ENCODE results near the gene SPTSSB.

The SPTSSB gene

DNA sequence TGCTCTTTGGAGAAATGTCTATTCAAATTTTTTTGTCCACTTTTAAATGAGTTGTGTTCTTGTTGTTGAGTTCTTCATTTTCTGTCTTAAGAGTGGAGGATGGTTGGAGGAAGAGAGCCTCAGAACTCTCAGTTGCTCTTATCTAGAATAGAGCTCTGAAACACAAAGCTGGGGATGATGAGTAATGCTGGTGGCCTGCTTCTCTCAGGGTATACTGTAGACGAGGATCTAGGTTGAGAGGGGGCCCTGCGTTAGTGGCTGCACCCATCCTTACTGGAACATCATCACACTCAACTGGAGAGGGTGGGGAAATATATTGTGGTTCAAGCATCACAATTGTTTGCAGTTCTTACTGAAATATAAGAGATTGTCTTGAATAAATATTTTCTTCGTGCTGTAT lies 1.8 kb downstream of the SPTSSB start:
- ChIA-PET POLR2A (no interaction called here), CTCF (interaction anchor here (0.5 kb wide), 1 partner anchor 64 kb away, joined by 3 read pairs; no protein-coding TSS in a partner anchor)
- no peak for TF ChIP-seq FOXK2 (IDR thresholded peaks at IDR 0.05)
- TF ChIP-seq ELF4 (IDR thresholded peaks at IDR 0.05): no peak
- TF ChIP-seq CTBP1 (IDR thresholded peaks at IDR 0.05; ENCODE audit: borderline replicate concordance): no peak
- no peak for TF ChIP-seq L3MBTL2 (conservative IDR thresholded peaks at IDR 0.05)
- TF ChIP-seq FOXM1 (IDR thresholded peaks at IDR 0.05; ENCODE audit: borderline replicate concordance): no peak
- no peak for TF ChIP-seq NFRKB (IDR thresholded peaks at IDR 0.05)
- TF ChIP-seq FOXA1 (IDR thresholded peaks at IDR 0.05): no peak
- TF ChIP-seq ARNT (IDR thresholded peaks at IDR 0.05): no peak
- no peak for TF ChIP-seq SP1 (IDR thresholded peaks at IDR 0.05)
- TF ChIP-seq ZNF384 (IDR thresholded peaks at IDR 0.05): no peak
- DNase-seq (ENCODE audit: extremely low spot score): no peak

DNA sequence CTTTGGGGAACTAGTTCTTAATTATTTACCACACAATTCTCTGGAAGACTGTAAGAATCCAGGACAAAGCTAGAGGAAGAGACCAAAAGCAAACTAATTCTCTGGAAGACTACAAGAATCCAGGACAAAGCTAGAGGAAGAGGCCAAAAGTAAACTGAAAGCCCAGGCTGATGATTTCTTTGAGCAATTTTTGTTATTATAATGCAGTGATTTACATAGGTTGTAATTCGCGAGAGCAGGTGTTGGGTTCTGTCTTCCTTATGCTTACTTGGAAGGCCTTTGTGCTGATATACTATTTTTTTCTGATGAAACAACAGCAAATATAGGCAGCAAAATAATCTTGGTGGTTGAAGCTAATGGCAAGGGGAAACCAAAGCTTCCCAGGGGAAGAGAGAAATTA lies 5.2 kb downstream of the SPTSSB start:
- DNase-seq (ENCODE audit: extremely low spot score): no peak
- POLR2A ChIA-PET: no interaction called here
- CTCF ChIA-PET: no interaction called here
- TF ChIP-seq FOXA1 (IDR thresholded peaks at IDR 0.05) (no peak), ELF4 (IDR thresholded peaks at IDR 0.05) (no peak), NFRKB (IDR thresholded peaks at IDR 0.05) (no peak), L3MBTL2 (conservative IDR thresholded peaks at IDR 0.05) (no peak), FOXM1 (IDR thresholded peaks at IDR 0.05; ENCODE audit: borderline replicate concordance) (no peak), FOXK2 (IDR thresholded peaks at IDR 0.05) (no peak)

DNA sequence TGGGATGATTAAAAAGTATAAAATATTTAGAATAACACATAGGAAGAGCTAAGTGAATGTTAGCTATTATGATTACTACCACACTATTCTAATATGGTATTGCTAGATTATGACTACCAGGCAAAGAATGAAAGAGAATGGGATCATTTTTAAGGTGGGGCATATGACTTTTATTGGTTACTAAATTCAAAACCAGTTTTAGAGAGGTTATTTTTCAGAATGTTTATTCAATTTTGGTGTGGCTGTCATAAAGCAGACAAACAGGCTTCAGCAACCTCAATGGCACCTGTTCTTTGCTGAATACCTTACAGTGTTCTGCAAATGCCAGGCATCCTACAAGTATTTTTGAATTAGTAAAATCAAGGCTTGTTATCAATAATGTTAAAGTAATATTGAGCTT lies 12.8 kb downstream of the SPTSSB start:
- POLR2A ChIA-PET: no interaction called here
- no peak for DNase-seq (ENCODE audit: extremely low spot score)
- CTCF ChIA-PET: no interaction called here
- TF ChIP-seq FOXK2 (IDR thresholded peaks at IDR 0.05) (no peak), ARNT (IDR thresholded peaks at IDR 0.05) (no peak), SP1 (IDR thresholded peaks at IDR 0.05) (no peak), SUZ12 (IDR thresholded peaks at IDR 0.05) (no peak), NFRKB (IDR thresholded peaks at IDR 0.05) (no peak), FOXM1 (IDR thresholded peaks at IDR 0.05; ENCODE audit: borderline replicate concordance) (no peak), L3MBTL2 (conservative IDR thresholded peaks at IDR 0.05) (no peak), BHLHE40 (IDR thresholded peaks at IDR 0.05; ENCODE audit: borderline replicate concordance) (no peak)

DNA sequence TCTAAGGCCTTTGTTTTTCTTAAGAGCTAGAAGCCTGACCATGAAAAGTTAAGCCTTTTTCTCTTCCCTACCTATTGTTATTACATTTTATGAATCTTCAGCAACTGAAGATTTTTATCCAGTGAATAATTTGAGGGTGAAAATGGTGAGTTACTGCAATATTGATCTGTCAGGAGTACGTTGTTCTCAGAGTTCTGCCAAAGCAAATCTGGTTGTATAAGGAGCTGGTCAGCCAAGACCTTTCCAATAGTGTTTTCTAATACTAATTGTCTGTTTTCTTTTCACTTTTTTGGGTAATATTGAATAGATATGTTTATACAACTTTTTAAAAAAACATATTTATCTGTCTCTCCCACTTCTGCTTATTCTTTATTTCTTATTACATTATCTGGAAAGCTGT lies 15.0 kb downstream of the SPTSSB start:
- TF ChIP-seq L3MBTL2 (conservative IDR thresholded peaks at IDR 0.05) (no peak), FOXK2 (IDR thresholded peaks at IDR 0.05) (no peak), ARNT (IDR thresholded peaks at IDR 0.05) (no peak), LEF1 (IDR thresholded peaks at IDR 0.05; ENCODE audit: borderline replicate concordance) (no peak), HDGF (IDR thresholded peaks at IDR 0.05; ENCODE audit: borderline replicate concordance) (no peak), FOXA1 (IDR thresholded peaks at IDR 0.05) (no peak), FOXM1 (IDR thresholded peaks at IDR 0.05; ENCODE audit: borderline replicate concordance) (no peak)
- ChIA-PET POLR2A (no interaction called here), CTCF (no interaction called here)
- DNase-seq (ENCODE audit: extremely low spot score): no peak

DNA sequence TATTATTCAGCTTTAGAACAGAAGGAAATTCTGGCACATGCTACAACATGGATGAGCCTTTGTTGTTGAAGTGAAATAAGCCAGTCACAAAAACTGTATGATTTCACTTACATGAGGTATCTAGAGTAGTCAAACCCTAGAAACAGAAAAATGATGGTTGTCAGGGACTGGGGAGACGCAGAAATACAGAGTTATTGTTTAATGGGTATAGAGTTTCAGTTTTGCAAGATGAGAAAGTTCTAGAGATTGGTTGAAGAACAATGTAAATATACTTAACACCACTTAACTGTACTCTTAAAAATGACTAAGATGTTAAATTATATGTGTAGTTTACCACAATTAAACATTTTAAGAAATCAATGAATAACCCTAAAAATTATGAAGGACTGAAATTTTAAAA lies 15.8 kb downstream of the SPTSSB start:
- no peak for TF ChIP-seq SP1 (IDR thresholded peaks at IDR 0.05)
- no peak for DNase-seq (ENCODE audit: extremely low spot score)
- POLR2A ChIA-PET: no interaction called here
- CTCF ChIA-PET: no interaction called here

DNA sequence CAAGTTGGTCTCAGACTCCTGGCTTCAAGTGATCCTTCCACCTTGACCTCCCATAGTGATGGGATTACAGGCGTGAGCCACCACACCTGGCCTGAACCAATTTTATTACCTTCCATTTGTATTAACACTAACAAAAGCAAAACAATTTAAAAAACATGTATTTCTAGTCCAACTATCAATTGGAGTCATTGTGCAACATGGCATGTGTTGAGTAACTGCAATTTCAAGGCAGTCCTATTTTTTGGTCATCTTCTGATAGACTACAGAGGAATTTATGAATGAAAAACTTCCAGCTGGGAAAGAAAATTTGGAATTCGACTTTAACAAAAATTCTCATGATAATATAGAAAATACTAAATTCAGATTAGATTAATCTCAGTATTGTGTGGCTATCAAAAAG lies 16.8 kb downstream of the SPTSSB start:
- no peak for DNase-seq (ENCODE audit: extremely low spot score)
- no peak for TF ChIP-seq SP1 (IDR thresholded peaks at IDR 0.05)
- no peak for TF ChIP-seq BHLHE40 (IDR thresholded peaks at IDR 0.05; ENCODE audit: borderline replicate concordance)
- no peak for TF ChIP-seq FOXA1 (IDR thresholded peaks at IDR 0.05)
- no peak for TF ChIP-seq FOXK2 (IDR thresholded peaks at IDR 0.05)
- no peak for TF ChIP-seq LEF1 (IDR thresholded peaks at IDR 0.05; ENCODE audit: borderline replicate concordance)
- TF ChIP-seq ARNT (IDR thresholded peaks at IDR 0.05): no peak
- no peak for TF ChIP-seq FOXM1 (IDR thresholded peaks at IDR 0.05; ENCODE audit: borderline replicate concordance)
- TF ChIP-seq HDGF (IDR thresholded peaks at IDR 0.05; ENCODE audit: borderline replicate concordance): no peak
- TF ChIP-seq ZNF384 (IDR thresholded peaks at IDR 0.05): no peak
- TF ChIP-seq, protein P1, sequence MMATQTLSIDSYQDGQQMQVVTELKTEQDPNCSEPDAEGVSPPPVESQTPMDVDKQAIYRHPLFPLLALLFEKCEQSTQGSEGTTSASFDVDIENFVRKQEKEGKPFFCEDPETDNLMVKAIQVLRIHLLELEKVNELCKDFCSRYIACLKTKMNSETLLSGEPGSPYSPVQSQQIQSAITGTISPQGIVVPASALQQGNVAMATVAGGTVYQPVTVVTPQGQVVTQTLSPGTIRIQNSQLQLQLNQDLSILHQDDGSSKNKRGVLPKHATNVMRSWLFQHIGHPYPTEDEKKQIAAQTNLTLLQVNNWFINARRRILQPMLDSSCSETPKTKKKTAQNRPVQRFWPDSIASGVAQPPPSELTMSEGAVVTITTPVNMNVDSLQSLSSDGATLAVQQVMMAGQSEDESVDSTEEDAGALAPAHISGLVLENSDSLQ (IDR thresholded peaks at IDR 0.05): no peak
- TF ChIP-seq SUZ12 (IDR thresholded peaks at IDR 0.05): no peak
- TF ChIP-seq NFRKB (IDR thresholded peaks at IDR 0.05): no peak
- no peak for TF ChIP-seq TARDBP (IDR thresholded peaks at IDR 0.05)
- TF ChIP-seq CTBP1 (IDR thresholded peaks at IDR 0.05; ENCODE audit: borderline replicate concordance): no peak
- no peak for TF ChIP-seq ELF4 (IDR thresholded peaks at IDR 0.05)
- no peak for TF ChIP-seq L3MBTL2 (conservative IDR thresholded peaks at IDR 0.05)
- CTCF ChIA-PET: no interaction called here
- POLR2A ChIA-PET: no interaction called here

DNA sequence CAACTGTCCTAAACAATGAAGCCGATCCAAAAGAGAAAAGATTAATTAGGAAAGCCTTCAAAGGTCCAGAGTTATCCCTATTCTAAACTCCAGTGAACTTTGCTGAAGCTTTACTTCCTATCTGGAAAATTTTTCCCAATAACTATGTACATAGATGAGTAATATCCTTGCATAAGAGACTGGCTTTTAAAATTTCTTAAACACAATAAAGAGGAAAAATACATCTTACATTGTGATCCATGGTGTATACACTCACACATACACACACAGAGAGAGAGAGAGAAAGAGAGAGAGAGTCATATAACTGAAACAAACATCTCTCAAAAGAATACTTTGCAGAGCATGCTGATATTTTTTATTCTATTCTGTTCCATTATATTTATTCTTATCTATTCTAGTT lies 20.0 kb downstream of the SPTSSB start:
- POLR2A ChIA-PET: no interaction called here
- TF ChIP-seq FOXM1 (IDR thresholded peaks at IDR 0.05; ENCODE audit: borderline replicate concordance) (no peak), LEF1 (IDR thresholded peaks at IDR 0.05; ENCODE audit: borderline replicate concordance) (no peak), BHLHE40 (IDR thresholded peaks at IDR 0.05; ENCODE audit: borderline replicate concordance) (no peak), HDGF (IDR thresholded peaks at IDR 0.05; ENCODE audit: borderline replicate concordance) (no peak), L3MBTL2 (conservative IDR thresholded peaks at IDR 0.05) (no peak), CTBP1 (IDR thresholded peaks at IDR 0.05; ENCODE audit: borderline replicate concordance) (no peak), SUZ12 (IDR thresholded peaks at IDR 0.05) (no peak)
- TF ChIP-seq, protein P1 (IDR thresholded peaks at IDR 0.05): no peak
- CTCF ChIA-PET: no interaction called here
- DNase-seq (ENCODE audit: extremely low spot score): no peak

DNA sequence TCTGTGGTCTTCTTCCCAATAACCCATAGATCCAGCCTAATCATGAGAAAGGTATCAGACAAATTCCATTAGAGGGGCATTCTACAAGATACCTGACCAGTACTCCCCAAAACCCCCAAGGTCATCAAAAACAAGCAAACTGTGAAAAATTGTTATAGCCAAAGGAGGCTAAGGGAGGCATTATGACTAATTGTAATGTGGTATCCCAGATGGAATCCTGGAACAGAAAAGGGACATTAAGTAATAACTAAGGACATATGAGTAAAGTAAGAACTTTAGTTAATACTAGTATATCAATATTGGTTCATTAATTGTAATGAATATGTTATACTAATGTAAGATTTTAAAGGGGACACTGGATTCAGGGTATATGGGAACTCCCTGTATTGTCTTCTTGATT lies 20.4 kb downstream of the SPTSSB start:
- no peak for DNase-seq (ENCODE audit: extremely low spot score)
- POLR2A ChIA-PET: no interaction called here
- CTCF ChIA-PET: no interaction called here
- TF ChIP-seq FOXM1 (IDR thresholded peaks at IDR 0.05; ENCODE audit: borderline replicate concordance): no peak
- no peak for TF ChIP-seq FOXA1 (IDR thresholded peaks at IDR 0.05)
